Ectodermal cell (in vitro differentiated cells): ENCODE data around the gene ACAA1.
"Not testable (repeated sequence)": the region's sequence is repeated elsewhere in the genome, so short reads cannot be mapped to it uniquely, and the experiment has no call there.

Experiments
- H3K27ac ChIP-seq: 2 replicates; pipeline ENCODE4 v1.7.0; 2013; ENCODE audit warnings: mild to moderate bottlenecking, low read depth, low read length; ENCODE audit not compliant: insufficient read depth, poor library complexity, severe bottlenecking
- H3K27me3 ChIP-seq: 2 replicates; pipeline ENCODE4 v1.7.0; 2013; ENCODE audit warnings: mild to moderate bottlenecking, low read length; ENCODE audit not compliant: insufficient read depth, control insufficient read depth, poor library complexity, severe bottlenecking
- H3K36me3 ChIP-seq: one replicate; pipeline ENCODE4 v1.7.0; 2013; ENCODE audit warnings: low read length; ENCODE audit not compliant: control insufficient read depth, insufficient read depth
- H3K4me1 ChIP-seq: one replicate; pipeline ENCODE4 v1.7.0; 2013; ENCODE audit warnings: low read length; ENCODE audit not compliant: control insufficient read depth, insufficient read depth
- H3K4me3 ChIP-seq: 2 replicates; pipeline ENCODE4 v1.7.0; 2013; ENCODE audit warnings: low read depth, low read length, control low read depth; ENCODE audit not compliant: insufficient read depth
- H3K9me3 ChIP-seq: 2 replicates; pipeline ENCODE4 v1.7.0; 2013; ENCODE audit warnings: mild to moderate bottlenecking, low read length, moderate library complexity; ENCODE audit not compliant: control insufficient read depth
- WGBS, 2 experiments: methylation state at CpG; one replicate each; pipeline ENCODE4 v1.1.7; 2013; ENCODE audit warnings: missing lambda C conversion rate in 2 of 2; 5-methylcytosine and 5-hydroxymethylcytosine counted together

Gene ACAA1

DNA sequence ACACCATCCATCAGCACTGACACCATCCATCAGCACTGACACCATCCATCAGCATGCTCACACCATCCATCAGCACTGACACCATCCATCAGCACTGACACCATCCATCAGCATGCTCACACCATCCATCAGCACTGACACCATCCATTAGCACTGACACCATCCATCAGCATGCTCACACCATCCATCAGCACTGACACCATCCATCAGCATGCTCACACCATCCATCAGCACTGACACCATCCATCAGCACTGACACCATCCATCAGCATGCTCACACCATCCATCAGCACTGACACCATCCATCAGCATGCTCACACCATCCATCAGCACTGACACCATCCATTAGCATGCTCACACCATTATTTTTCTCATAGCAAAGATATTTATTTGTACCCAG lies 49.6 kb downstream of the ACAA1 start:
- H3K4me1 ChIP-seq, H3K9me3 ChIP-seq, H3K36me3 ChIP-seq: not testable (repeated sequence)

DNA sequence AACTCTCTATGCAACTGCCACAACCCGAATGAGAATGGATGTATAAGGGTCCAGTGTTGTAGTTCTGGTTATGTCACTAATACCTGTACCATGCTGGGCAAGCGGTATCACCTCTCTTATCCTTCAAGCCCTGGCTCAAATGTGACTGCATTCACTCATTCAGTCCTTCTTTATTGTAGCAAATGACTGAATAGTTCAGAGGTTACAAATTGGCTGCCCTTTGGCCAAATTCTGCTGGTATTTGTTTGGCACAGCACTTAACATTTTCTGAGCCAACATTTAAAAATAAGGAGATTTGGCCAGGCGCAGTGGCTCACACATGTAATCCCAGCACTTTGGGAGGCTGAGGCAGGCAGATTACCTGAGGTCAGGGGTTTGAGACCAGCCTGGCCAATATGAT lies 50.4 kb downstream of the ACAA1 start:
- H3K4me1 ChIP-seq, result no peaks in the 10 kb centered on the region
- H3K9me3 ChIP-seq, result peaks cover 6% of the 10 kb centered on the region
- no peaks in the 10 kb centered on the region for H3K36me3 ChIP-seq
- 94 to 98% methylated on average over 3 of the region's 3 CpGs for WGBS, 2 experiments
- H3K27ac ChIP-seq, result no peak overlapping the region
- H3K27me3 ChIP-seq, result no peaks in the 10 kb centered on the region
- no peak overlapping the region for H3K4me3 ChIP-seq

More for the DNA sequence above, 49.6 kb downstream of the ACAA1 start:
- not testable (repeated sequence) for H3K27me3 ChIP-seq, H3K27ac ChIP-seq, H3K4me3 ChIP-seq

DNA sequence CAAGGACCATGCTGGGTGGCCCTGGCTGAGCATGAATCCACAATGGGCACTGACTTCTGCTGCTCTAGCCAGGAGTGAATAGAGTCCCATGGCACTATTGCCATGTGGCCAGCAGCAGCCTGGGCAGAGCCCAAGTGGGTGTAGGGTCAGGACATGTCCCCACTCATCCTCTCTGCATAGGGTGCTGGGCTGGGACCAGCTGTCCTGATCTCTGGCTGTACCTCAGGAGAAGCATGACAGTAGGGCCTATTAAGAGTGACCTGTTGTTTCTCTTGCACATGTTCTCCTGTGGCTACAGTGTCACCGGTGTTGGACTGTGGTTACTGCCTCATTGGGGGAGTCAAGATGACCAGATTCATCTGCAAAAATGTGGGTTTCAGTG lies 51.0 kb downstream of the ACAA1 start:
- Histone ChIP-seq H3K4me1 (no peaks in the 10 kb centered on the region), H3K36me3 (no peaks in the 10 kb centered on the region), H3K9me3 (peaks cover 6% of the 10 kb centered on the region), H3K27ac (no peak overlapping the region), H3K27me3 (no peaks in the 10 kb centered on the region), H3K4me3 (no peak overlapping the region)
- WGBS, 2 experiments, result 91 to 97% methylated on average over 1 of the region's 1 CpG

DNA sequence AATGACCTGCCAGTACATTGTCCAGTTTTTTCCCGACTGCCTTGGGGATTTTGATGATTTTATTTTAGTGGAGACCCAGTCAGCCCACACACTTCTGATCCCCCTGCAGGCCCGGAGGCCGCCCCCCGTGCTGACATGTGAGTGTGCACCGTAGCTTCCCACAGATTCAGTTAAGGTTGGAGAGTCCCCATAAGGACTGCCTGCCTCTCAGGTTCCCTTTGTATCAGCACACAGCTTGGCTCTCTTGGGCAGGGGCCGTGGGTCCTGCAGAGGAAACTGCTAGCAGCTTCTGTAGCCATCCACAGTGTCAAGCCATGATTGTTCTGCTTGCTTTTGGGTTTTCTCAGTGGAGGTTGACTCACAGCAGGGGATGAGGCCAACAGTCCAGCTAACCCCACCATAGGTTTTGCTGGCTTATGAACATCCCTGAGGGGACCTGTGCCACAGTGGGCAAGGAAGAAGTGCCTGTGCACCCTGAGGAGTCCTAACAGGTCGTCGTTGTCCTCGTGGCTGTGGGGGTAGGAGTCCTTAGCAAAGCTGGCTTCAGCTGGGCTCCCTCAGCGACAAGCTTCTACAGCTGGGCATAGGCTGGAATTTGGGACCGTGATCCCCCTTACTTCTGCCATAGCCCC lies 51.5 kb downstream of the ACAA1 start:
- H3K27ac ChIP-seq, result no peak overlapping the region
- H3K27me3 ChIP-seq, result no peaks in the 10 kb centered on the region
- no peak overlapping the region for H3K4me3 ChIP-seq
- WGBS, 2 experiments, result 90 to 92% methylated on average over 11 of the region's 11 CpGs
- no peaks in the 10 kb centered on the region for H3K36me3 ChIP-seq
- H3K9me3 ChIP-seq, result peaks cover 6% of the 10 kb centered on the region
- H3K4me1 ChIP-seq, result no peaks in the 10 kb centered on the region

DNA sequence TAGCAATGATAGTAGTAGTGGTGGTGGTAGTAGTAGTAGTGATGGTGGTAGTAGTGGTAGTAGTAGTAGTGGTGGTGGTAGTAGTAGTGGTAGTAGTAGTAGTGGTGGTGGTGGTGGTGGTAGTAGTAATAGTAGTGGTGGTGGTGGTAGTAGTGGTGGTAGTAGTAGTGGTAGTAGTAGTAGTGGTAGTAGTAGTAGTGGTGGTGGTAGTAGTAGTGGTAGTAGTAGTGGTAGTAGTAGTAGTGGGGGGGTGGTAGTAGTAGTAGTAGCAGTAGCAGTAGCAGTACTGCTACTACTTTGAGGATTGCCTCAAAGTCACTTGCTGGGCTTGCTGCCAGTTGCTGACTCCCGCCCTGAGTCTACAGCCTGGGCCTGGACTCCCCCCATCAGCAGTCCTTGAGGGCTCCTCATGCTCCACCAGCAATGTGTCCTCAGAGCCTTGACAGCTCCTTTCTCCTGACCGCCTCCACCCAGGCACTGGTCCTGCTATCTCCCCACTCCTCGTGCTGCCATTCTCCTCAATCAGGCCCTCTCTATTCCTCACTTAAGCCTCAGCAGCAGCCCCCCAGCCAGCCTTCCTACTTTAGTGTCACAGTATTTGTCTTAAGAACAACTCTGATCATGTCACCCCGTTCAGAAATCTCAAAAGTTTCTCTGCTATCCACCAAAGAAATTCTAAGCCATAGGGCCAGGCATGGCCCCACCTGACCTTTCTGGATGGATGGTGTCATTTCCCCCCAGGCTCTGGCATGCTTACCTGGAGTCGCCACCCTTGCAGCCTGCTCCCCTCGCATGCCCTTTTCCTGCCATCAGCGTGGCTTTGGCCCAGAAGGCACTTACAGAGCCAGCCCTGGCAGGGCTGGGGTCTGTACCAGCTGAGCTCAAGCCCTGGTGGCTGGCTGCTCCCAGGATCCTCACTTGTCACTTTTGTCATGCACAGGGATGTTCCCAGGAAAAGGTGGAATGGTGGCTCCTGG lies 52.3 kb downstream of the ACAA1 start:
- WGBS, 2 experiments, result 90 to 93% methylated on average over 7 of the region's 7 CpGs
- Histone ChIP-seq H3K27me3 (no peaks in the 10 kb centered on the region), H3K36me3 (no peaks in the 10 kb centered on the region), H3K4me3 (no peak overlapping the region), H3K4me1 (no peaks in the 10 kb centered on the region), H3K9me3 (peaks cover 6% of the 10 kb centered on the region), H3K27ac (no peak overlapping the region)

DNA sequence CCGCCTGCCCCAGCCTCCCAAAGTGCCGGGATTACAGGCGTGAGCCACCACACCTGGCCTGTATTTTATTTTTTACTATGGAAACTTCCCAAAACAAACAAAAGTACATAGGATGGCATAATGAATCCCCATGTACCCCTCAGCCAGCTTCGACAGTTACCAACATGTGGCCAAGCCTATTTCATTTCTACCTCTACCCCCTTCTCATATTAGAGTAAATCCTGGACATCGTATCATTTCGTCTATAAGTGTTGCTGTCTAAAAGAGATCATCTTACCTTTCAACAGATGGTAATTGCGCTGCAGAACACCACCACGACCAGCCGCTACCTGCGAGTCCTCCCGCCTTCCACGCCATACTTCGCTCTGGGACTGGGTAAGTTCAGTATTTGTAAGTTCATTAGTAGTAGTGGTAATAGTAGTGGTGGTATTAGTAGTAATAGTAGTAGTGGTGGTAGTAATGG lies 53.0 kb downstream of the ACAA1 start:
- H3K27ac ChIP-seq, result no peak overlapping the region
- no peaks in the 10 kb centered on the region for H3K27me3 ChIP-seq
- WGBS, 2 experiments, result 90 to 93% methylated on average over 13 of the region's 13 CpGs
- H3K4me1 ChIP-seq, result no peaks in the 10 kb centered on the region
- peaks cover 6% of the 10 kb centered on the region for H3K9me3 ChIP-seq
- H3K36me3 ChIP-seq, result no peaks in the 10 kb centered on the region
- no peak overlapping the region for H3K4me3 ChIP-seq

DNA sequence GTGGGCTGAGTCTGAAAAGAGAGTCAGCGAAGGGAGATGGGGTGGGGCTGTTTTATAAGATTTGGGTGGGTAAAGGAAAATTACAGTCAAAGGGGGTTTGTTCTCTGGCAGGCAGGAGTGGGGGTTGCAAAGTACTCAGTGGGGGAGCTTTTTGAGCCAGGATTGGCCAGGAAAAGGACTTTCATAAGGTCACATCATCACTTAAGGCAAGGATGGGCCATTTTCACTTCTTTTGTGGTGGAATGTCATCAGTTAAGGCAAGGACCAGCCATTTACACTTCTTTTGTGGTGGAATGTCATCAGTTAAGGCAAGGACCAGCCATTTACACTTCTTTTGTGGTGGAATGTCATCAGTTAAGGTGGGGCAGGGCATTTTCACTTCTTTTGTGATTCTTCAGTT lies 53.7 kb downstream of the ACAA1 start:
- not testable (repeated sequence) for H3K27ac ChIP-seq, H3K9me3 ChIP-seq, H3K27me3 ChIP-seq, H3K4me1 ChIP-seq, H3K36me3 ChIP-seq, H3K4me3 ChIP-seq
- WGBS, 2 experiments, result no CpG with 5 or more reads among the region's 1 CpG

DNA sequence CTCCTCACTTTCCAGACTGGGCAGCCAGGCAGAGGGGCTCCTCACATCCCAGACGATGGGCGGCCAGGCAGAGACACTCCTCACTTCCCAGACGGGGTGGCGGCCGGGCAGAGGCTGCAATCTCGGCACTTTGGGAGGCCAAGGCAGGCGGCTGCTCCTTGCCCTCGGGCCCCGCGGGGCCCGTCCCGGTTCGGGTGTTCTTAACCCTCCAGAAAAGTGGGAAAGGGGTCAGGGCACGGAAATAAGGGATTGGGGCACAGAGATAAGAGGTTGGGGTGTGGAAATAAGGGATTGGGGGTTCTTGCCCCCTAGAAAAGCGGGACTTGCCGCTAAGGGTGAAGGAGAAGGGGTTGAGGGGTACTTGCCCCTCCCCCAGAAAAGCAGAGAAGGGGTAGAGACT lies 54.6 kb downstream of the ACAA1 start:
- 91 to 97% methylated on average over 12 to 14 of the region's 16 CpGs for WGBS, 2 experiments
- H3K27ac ChIP-seq, H3K27me3 ChIP-seq, H3K36me3 ChIP-seq, H3K4me3 ChIP-seq, H3K9me3 ChIP-seq, H3K4me1 ChIP-seq: not testable (repeated sequence)

DNA sequence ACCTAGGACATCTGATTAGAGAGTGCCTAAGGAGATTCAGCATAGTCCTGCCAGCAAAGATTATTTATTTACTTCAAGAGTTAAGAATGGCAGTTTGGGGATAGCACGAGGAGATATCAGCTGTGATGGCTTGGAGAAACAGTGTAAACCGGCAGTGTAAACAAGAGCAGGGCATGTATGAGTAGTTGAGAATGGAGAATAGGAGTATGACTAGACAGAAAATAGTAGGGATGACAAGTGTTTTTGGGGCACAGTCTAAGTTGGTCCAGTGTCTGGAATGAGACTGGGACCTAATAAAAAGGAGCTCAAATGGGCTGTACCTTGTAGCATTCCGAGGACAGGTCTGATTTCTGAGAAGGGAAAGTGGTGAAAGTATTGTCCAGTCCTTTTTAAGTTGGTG lies 59.9 kb downstream of the ACAA1 start:
- H3K4me3 ChIP-seq, H3K27me3 ChIP-seq, H3K4me1 ChIP-seq, H3K27ac ChIP-seq, H3K36me3 ChIP-seq, H3K9me3 ChIP-seq: not testable (repeated sequence)
- WGBS, 2 experiments, result 88 to 94% methylated on average over 1 of the region's 3 CpGs
